Progenitor cell of endocrine pancreas (in vitro differentiated cells): Measurements from ENCODE around the gene ROPN1L. TPM values are rescaled to one million over a fixed set of nuclear protein-coding genes. Genes with fewer than 3 reads are reported as not detected.
"Not testable (repeated sequence)": the region's sequence is repeated elsewhere in the genome, so short reads cannot be mapped to it uniquely, and the experiment has no call there.

ENCODE experiments used
- DNase-seq: peaks from one replicate; pipeline ENCODE4 v3.0.0; 2021; ENCODE audit warnings: low spot score; ENCODE audit not compliant: unreplicated experiment
- H3K27ac Mint-ChIP-seq: 2 replicates; pipeline ENCODE4 v1.8.0; 2021; ENCODE audit warnings: mild to moderate bottlenecking, moderate library complexity, mixed read lengths
- H3K27me3 Mint-ChIP-seq: 2 replicates; pipeline ENCODE4 v1.8.0; 2021; ENCODE audit warnings: mixed read lengths
- H3K36me3 Mint-ChIP-seq: 2 replicates; pipeline ENCODE4 v1.8.0; 2022; ENCODE audit warnings: mixed read lengths; ENCODE audit not compliant: insufficient read depth
- H3K4me1 Mint-ChIP-seq: 2 replicates; pipeline ENCODE4 v1.8.0; 2021; ENCODE audit warnings: low read depth, mixed read lengths
- H3K4me3 Mint-ChIP-seq: 2 replicates; pipeline ENCODE4 v1.8.0; 2021; ENCODE audit warnings: low read depth, mild to moderate bottlenecking, moderate library complexity, mixed read lengths
- H3K9me3 Mint-ChIP-seq: 2 replicates; pipeline ENCODE4 v1.8.0; 2021; ENCODE audit warnings: low read depth, mixed read lengths
- CTCF ChIP-seq: fragments of 200-600 bp; sonication (generic); IDR thresholded peaks from one replicate; pipeline ENCODE4 v1.5.0; 2021; ENCODE audit warnings: antibody characterized with exemption, mild to moderate bottlenecking; ENCODE audit not compliant: unreplicated experiment
- microRNA-seq: library from miRNA; unstranded; fragments of <30 nt; microRNA quantifications from one replicate; pipeline ENCODE4 v1.1.0, GENCODE V29; 2020; ENCODE audit warnings: borderline number of aligned reads; ENCODE audit not compliant: unreplicated experiment
- total RNA-seq: library from RNA; stranded (reverse); gene quantifications from 2 replicates; pipeline ENCODE4 v1.2.1, GENCODE V29; 2021

Gene ROPN1L
- total RNA-seq, 1 donor from 2014 or later = 0.43 TPM

GRCh38 chr5:10507575-10508096, 66.0 kb downstream of the ROPN1L start:
- Mint-ChIP-seq H3K9me3 (peaks cover 3% of the 10 kb centered on the region), H3K4me1 (peaks cover 12% of the 10 kb centered on the region), H3K4me3 (no peak overlapping the region), H3K27me3 (no peaks in the 10 kb centered on the region), H3K36me3 (no peaks in the 10 kb centered on the region), H3K27ac (no peak overlapping the region)
- no peak for TF ChIP-seq CTCF
- DNase-seq = no peak

- Mint-ChIP-seq H3K27me3 (no peaks in the 10 kb centered on the region), H3K4me1 (peaks cover 16% of the 10 kb centered on the region), H3K9me3 (peaks cover 3% of the 10 kb centered on the region), H3K27ac (no peak overlapping the region), H3K36me3 (no peaks in the 10 kb centered on the region), H3K4me3 (no peak overlapping the region)
- no peak for DNase-seq
- no peak for TF ChIP-seq CTCF
Observed at GRCh38 chr5:10509575-10509974, 67.9 kb downstream of the ROPN1L start.

- Mint-ChIP-seq H3K4me1 (peaks cover 16% of the 10 kb centered on the region), H3K27ac (no peak overlapping the region), H3K4me3 (no peak overlapping the region), H3K27me3 (no peaks in the 10 kb centered on the region), H3K9me3 (peaks cover 7% of the 10 kb centered on the region), H3K36me3 (no peaks in the 10 kb centered on the region)
- TF ChIP-seq CTCF = no peak
- no peak for DNase-seq
Observed at GRCh38 chr5:10511741-10512640, 70.3 kb downstream of the ROPN1L start.

- Mint-ChIP-seq H3K36me3 (no peaks in the 10 kb centered on the region), H3K4me3 (no peak overlapping the region), H3K27me3 (no peaks in the 10 kb centered on the region), H3K9me3 (peaks cover 7% of the 10 kb centered on the region), H3K4me1 (peaks cover 9% of the 10 kb centered on the region), H3K27ac (peak overlapping the region; percentile 64)
- TF ChIP-seq CTCF = no peak
- no peak for DNase-seq
Observed at GRCh38 chr5:10513501-10514442, 72.1 kb downstream of the ROPN1L start.

- H3K27me3 Mint-ChIP-seq, H3K4me3 Mint-ChIP-seq, DNase-seq, H3K36me3 Mint-ChIP-seq, H3K9me3 Mint-ChIP-seq, H3K27ac Mint-ChIP-seq, H3K4me1 Mint-ChIP-seq: not testable (repeated sequence)
Observed at GRCh38 chr5:10514572-10514971, 72.9 kb downstream of the ROPN1L start.

Small RNA genes within 50 kb of the gene (microRNA-seq; reads per million reads assigned to microRNA genes)
- not detected for gene MIR6131

Other genes starting within 250 kb of the ROPN1L start
- 28.3 and 30.3 TPM in 2 replicates for gene ATPSCKMT, start 192.0 kb upstream of the ROPN1L start, total RNA-seq
- 223 and 241 TPM in 2 replicates for gene CCT5, start 191.6 kb upstream of the ROPN1L start, total RNA-seq
- gene CMBL, start 134.0 kb upstream of the ROPN1L start, total RNA-seq = 10.0 and 13.6 TPM in 2 replicates
- 230 and 239 TPM in 2 replicates for gene MARCHF6, start 88.2 kb upstream of the ROPN1L start, total RNA-seq
- gene ANKRD33B, start 122.2 kb downstream of the ROPN1L start, total RNA-seq = 2.1 and 3.3 TPM in 2 replicates